ENCODE results near the gene TFAP2B.

- TF ChIP-seq, protein P1, sequence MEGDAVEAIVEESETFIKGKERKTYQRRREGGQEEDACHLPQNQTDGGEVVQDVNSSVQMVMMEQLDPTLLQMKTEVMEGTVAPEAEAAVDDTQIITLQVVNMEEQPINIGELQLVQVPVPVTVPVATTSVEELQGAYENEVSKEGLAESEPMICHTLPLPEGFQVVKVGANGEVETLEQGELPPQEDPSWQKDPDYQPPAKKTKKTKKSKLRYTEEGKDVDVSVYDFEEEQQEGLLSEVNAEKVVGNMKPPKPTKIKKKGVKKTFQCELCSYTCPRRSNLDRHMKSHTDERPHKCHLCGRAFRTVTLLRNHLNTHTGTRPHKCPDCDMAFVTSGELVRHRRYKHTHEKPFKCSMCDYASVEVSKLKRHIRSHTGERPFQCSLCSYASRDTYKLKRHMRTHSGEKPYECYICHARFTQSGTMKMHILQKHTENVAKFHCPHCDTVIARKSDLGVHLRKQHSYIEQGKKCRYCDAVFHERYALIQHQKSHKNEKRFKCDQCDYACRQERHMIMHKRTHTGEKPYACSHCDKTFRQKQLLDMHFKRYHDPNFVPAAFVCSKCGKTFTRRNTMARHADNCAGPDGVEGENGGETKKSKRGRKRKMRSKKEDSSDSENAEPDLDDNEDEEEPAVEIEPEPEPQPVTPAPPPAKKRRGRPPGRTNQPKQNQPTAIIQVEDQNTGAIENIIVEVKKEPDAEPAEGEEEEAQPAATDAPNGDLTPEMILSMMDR (conservative IDR thresholded peaks at IDR 0.05 in 1 of 2, IDR thresholded peaks at IDR 0.05 in 1 of 2; ENCODE audit: low read depth in 1 of 2, low read length in 2 of 2), result no peak
- no peak for TF ChIP-seq EZH2 (IDR thresholded peaks at IDR 0.05; ENCODE audit: low read length, missing control alignments)
These were observed 26.9 kb downstream of the TFAP2B start for GRCh38 chr6:50845499-50846143.

Measured in fibroblast of lung (primary cell).